ENCODE data around the gene PDCD1.

The PDCD1 gene

DNA sequence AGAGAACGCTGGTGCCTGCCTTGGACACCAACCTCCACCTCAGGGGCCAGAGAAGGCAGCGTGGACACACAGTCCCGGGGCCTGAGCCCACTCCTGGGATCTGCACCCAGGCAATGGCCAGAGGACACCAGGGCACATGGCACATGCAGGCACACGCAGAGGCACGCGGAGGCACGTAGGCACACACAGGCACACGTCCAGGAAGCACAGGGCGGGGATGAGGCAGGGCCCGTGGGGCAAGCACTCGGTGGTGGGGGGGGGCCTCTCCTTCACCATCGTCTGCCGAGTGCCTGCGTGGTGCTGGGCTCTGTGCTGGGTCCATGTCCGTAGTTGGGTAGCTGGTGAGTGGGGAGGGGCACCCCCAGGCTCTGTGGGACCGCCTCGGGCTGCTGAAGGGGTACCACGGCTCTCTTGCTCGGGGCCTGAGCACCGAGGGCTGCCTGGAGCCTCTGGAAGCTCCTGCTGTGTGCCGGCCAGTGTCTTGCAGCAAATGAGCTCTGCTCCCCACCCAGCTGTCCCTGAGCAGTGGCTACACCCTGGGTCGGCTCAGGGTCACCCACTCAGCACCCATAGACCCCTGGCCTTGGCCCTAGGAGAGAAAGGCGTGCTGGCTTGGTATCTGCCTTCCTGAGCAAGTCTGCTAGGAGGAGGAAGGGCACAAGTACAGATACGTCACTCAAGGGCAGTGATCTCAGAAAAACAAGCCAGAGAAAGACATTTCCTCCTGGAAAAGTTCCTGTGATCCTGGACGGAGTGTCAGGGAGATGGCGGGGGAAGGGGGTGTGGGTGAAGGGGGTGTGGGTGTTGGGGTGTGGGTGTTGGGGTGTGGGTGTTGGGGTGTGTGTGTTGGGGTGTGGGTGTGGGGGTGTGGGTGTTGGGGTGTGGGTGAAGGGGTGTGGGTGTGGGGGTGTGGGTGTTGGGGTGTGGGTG lies 37.3 kb upstream of the PDCD1 start:
- DNase-seq (ENCODE audit: low read depth in 3 of 3): no peak

DNA sequence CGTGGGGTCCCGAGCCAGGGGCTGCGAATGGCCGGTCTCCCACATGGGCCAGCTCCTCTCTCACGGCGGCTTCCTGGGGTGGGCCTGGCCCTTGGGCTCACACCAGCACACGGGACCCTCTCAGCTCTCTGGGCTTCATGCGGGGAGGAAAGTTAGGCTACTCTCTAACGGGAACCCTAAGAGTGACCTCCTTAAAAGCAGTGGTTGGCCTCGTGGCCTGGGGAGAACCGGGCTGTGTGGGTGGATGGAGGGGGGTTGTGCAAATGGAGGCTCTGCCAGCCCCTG lies 36.7 kb upstream of the PDCD1 start:
- no peak for DNase-seq (ENCODE audit: low read depth in 3 of 3)

- DNase-seq (ENCODE audit: low read depth in 3 of 3): no peak
Measured at GRCh38 chr2:241894681-241895426, 36.2 kb upstream of the PDCD1 start.

- DNase-seq (ENCODE audit: low read depth in 3 of 3): no peak
Measured at GRCh38 chr2:241894056-241894641, 35.5 kb upstream of the PDCD1 start.

DNA sequence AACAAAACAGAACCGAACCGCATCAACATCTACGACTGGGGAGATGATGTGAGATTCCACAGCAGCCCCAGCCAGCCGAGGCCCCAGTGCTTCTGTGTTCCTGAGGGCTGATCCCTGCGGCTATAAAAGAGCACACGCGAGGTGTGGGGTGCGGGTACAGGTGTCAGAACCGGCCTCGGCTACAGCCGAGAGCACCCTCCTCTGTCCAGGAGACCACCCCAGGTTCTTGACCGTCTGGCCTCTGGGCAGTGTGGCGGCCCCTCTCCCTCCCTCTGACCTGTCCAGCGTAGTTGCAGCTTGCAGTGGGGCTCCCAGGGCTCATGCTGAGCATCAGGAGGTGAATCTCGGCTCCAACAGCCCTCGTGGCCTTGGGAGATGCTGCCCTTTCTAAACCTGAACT lies 34.6 kb upstream of the PDCD1 start:
- no peak for DNase-seq (ENCODE audit: low read depth in 3 of 3)

- no peak for DNase-seq (ENCODE audit: low read depth in 3 of 3)
Measured at GRCh38 chr2:241892299-241893137, 33.8 kb upstream of the PDCD1 start.

DNA sequence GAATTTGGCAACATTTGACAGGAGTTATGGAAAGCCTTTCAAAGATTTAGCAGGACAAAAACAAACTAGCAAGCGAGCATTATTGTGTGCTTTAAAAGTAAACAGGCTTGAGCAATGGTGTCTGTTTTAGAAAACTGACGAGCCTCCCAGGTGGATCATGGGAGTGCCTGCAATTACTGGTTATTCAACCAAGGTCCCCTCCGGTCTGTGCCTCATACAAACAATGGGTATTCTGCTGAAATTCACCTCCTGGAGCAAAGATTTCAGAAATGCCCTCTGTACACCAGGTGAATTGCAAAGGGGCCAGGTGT lies 33.2 kb upstream of the PDCD1 start:
- DNase-seq (ENCODE audit: low read depth in 3 of 3): no peak

GRCh38 chr2:241891315-241891987 lies 32.8 kb upstream of the PDCD1 start:
- no peak for DNase-seq (ENCODE audit: low read depth in 3 of 3)

DNA sequence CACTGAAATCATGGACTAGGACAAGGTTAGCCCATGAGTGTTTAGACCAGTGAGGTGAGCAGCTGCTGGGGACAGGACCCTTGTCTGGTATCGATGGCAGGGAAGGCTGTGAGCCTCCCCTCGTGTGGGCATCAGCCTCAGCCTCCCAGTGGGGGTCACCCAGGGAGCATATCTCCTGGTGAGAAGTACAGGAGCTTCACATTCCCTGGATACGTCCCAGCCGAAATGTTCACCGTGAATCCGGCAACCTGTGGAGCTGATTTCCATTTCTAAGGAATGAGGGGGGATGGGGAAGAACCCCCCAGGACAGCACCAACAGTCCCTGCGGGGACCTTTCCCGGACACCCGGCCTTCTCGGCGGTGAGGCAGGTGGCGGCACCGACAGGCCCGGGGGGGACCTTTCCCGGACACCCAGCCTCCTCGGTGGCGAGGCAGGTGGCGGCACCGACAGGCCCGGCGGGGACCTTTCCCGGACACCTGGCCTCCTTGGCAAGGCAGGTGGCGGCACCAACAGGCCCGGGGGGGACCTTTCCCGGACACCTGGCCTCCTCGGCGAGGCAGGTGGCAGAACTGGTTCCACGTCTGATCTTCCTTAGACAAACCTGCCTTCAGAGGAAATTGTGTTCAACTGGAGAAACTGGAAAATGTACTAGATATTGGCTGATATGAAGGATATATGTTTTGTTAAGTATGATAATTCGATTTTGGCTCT lies 32.0 kb upstream of the PDCD1 start:
- DNase-seq (ENCODE audit: low read depth in 3 of 3): no peak

DNA sequence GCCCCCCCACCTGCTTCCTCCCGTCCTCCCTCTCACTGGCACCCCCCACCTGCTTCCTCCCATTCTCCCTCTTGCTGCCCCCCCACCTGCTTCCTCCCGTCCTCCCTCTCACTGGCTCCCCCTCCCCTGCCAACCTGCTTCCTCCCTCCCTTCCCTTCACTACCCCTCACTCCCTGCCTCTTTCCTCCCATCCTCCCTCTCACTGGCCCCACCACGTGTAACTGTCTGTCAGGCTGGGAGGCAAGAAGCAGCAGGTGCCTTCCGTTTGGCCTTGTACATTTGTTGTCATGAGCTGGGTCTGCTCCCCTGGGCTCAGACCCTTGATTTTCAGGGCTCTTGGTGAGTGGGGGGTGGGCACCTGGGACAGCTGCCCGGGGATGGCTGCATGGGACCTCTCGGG lies 29.9 kb upstream of the PDCD1 start:
- no peak for DNase-seq (ENCODE audit: low read depth in 3 of 3)

GRCh38 chr2:241887806-241888522 lies 29.3 kb upstream of the PDCD1 start:
- DNase-seq (ENCODE audit: low read depth in 3 of 3): no peak

DNA sequence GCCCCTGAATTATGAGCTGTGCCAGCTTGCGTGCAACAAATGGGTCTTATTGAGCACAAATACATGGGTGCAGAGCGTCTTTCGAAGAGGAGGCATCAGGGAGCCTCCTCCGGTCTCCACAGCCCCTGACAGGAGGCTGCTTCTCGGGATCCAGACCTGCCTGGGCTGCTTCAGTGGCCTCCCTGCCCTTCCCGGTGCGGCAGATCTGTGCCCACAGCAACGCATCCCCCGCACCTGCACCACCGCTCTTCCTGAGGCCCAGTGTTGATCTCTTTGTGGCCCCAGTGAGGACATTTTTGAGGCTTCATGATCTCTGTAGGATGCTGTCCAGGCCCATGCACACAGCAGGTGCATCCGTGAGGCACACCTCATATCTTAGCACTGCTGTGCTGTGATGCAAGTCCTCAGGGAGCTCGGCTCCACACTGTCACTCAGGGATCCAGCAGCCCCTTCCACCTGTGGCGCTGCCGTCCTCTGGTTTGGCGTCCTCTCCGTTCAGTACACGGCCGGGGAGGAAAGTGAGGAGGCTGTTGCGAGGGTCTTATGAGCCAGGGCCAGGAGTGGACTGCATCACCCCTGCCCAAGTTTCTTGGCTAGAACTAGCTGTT lies 28.2 kb upstream of the PDCD1 start:
- DNase-seq (ENCODE audit: low read depth in 3 of 3): no peak

- DNase-seq (ENCODE audit: low read depth in 3 of 3): no peak
Measured at GRCh38 chr2:241885946-241886643, 27.4 kb upstream of the PDCD1 start.

DNA sequence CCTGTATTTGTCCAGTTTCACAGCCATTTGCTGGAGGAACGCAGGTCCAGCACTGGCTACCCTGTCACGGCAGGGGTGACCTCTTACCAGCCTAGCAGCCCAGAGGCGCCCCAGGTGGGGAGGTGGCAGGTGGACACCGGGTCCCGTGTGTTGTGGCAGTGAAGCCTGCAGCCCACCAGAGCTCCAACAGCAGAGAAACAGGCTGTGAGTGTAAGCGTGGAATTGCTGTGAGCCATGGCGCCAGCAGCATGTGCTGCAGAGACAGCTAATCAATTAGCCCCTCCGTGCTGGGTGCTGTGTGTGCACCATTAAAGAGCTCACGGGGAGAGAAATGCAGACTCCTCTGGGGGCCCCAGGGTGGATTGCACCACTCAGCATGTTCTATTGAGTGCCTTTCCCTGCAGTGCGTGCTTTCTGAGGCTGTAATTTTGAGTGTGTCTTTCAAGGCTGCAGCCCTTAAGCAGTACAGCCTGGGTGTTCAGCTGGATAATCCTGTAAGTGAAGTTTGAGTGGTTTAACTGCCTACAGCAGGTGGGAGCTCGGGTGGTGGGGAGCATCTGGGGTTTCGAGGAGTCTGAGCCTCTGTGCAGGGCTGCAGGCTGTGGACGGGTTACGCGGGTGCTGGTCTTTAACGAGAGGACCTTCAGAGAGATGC lies 26.7 kb upstream of the PDCD1 start:
- no peak for DNase-seq (ENCODE audit: low read depth in 3 of 3)

DNA sequence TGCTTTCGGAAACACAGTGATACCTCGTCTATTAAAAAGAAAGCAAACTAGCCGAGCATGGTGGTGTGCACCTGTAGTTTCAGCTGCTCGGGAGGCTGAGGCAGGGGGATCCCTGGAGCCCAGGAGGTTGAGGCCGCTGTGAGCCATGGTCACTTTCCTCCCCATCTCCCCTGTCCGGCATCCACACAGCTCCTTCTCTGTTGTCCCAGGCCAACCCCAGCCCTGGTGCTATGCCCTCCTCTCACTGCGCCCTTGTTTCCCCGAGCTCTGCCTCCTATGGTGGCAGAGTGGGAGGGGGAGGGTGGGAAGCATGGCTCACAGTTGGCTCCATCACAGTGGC lies 26.2 kb upstream of the PDCD1 start:
- DNase-seq (ENCODE audit: low read depth in 3 of 3): no peak

- peak; percentile 34 to 69 (median 57) for DNase-seq (ENCODE audit: low read depth in 3 of 3)
Measured at GRCh38 chr2:241882091-241882625, 23.5 kb upstream of the PDCD1 start.

GRCh38 chr2:241880311-241881073 lies 21.8 kb upstream of the PDCD1 start:
- DNase-seq (ENCODE audit: low read depth in 3 of 3): no peak

DNA sequence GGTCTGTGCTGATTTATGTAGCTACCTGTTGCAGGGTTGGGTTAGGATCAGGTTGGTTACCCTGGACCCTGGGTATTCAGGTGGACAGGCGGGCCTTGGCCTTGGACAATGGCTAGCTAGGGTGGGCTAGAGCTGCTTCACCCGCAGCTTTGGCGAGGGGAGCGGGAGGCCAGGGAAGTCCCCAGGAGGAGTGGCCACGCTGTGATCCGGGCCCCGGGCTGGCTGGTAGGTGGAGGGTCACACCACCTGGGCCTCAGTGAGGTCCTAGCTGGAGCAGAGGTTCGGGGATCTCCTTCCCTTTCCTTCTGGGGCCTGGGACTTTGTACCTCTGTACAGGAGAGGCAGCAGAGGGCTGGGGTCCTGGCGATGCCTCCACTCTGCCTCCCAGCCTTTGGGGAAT lies 20.6 kb upstream of the PDCD1 start:
- DNase-seq (ENCODE audit: low read depth in 3 of 3): no peak
